GM12864 (cell line): ENCODE results near the gene CDKAL1.
"Not testable (repeated sequence)": the region's sequence is repeated elsewhere in the genome, so short reads cannot be mapped to it uniquely, and the experiment has no call there.

Source experiments
- DNase-seq: peaks from one replicate; pipeline ENCODE4 v3.0.0-alpha.2; 2011; ENCODE audit warnings: low read depth
- H3K4me3 ChIP-seq: 2 replicates; pipeline ENCODE4 v1.5.1; 2011; ENCODE audit warnings: mild to moderate bottlenecking, low read depth, low read length, control low read depth
- TF ChIP-seq, protein P1 (sequence below): IDR thresholded peaks from 2 replicates; pipeline ENCODE4 v1.5.1; 2011; ENCODE audit warnings: low read depth, mild to moderate bottlenecking, moderate library complexity, low read length, control low read depth, inconsistent platforms; ENCODE audit errors: missing control alignments

CDKAL1 gene

GRCh38 chr6:20746805-20747558, 212.7 kb downstream of the CDKAL1 start:
- no peak for DNase-seq
- TF ChIP-seq, protein P1, sequence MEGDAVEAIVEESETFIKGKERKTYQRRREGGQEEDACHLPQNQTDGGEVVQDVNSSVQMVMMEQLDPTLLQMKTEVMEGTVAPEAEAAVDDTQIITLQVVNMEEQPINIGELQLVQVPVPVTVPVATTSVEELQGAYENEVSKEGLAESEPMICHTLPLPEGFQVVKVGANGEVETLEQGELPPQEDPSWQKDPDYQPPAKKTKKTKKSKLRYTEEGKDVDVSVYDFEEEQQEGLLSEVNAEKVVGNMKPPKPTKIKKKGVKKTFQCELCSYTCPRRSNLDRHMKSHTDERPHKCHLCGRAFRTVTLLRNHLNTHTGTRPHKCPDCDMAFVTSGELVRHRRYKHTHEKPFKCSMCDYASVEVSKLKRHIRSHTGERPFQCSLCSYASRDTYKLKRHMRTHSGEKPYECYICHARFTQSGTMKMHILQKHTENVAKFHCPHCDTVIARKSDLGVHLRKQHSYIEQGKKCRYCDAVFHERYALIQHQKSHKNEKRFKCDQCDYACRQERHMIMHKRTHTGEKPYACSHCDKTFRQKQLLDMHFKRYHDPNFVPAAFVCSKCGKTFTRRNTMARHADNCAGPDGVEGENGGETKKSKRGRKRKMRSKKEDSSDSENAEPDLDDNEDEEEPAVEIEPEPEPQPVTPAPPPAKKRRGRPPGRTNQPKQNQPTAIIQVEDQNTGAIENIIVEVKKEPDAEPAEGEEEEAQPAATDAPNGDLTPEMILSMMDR, result no peak
- H3K4me3 ChIP-seq, result no peak overlapping the region

GRCh38 chr6:20747991-20748390, 213.7 kb downstream of the CDKAL1 start:
- TF ChIP-seq, protein P1, result no peak
- no peak for DNase-seq
- no peak overlapping the region for H3K4me3 ChIP-seq

- no peak for DNase-seq
- TF ChIP-seq, protein P1, result no peak
- H3K4me3 ChIP-seq, result no peak overlapping the region
These were observed 217.2 kb downstream of the CDKAL1 start for GRCh38 chr6:20751293-20751935.

DNA sequence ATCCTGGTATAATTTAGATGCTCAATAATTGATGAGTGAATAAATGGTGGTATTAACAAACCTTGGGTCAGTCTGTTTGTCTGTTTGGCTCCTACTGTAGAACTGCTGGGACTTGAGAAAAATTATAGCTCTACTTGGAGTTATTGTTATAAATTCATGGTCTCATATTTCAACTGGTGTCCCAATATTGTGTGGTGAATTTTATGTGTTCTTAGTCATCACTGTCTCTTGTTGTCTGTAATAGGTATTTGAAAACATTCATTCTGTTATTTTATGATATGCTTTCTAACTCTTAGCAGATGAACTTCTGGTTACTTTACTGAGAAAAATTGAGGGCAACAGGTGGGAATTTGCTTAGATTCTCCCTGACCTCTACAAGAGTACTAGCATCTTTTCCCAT, 221.4 kb downstream of the CDKAL1 start:
- TF ChIP-seq, protein P1, result no peak
- no peak overlapping the region for H3K4me3 ChIP-seq
- DNase-seq, result no peak

DNA sequence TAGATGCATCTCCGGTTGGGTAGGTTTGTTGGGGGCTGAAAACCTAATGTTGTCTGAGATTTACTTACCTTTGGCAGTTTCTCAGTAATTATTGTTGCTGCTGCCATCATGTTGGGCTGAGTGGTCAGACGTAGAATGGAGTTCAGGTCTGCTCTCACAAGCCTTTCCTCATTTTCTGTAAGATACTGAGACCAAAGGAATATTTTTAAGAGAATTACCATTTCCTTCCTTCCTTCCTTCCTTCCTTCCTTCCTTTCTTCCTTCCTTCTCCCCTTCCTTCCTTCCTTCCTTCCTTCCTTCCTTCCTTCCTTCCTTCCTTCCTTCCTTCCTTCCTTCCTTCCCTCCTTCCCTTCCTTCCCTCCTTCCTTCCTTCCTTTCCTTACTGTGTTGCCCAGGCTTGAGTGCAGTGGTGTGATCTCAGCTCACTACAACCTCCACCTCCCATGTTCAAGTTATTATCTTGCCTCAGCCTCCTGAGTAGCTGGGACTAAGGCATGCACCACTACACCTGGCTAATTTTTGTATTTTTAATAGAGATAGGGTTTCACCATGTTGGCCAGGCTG, 222.4 kb downstream of the CDKAL1 start:
- not testable (repeated sequence) for H3K4me3 ChIP-seq, DNase-seq

DNA sequence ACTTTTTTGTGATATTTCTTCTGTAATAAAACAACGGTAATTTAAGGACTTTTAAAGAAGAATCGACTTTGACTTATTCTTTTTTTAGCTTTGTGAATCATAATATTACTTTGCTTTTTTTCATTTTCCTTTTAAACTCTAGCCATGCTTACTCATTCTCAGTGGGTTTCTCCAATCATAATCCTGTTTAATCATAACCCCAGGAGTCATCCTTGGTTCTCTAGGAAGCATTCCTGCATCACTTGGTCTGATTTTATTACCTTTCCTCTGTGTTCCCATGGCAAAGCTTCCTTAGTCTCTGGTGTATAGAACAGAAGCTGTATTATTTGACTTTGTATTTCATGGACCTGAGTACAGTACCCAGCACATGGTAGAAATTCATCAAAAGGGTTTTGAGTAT, 223.5 kb downstream of the CDKAL1 start:
- TF ChIP-seq, protein P1, result no peak
- no peak overlapping the region for H3K4me3 ChIP-seq
- DNase-seq, result no peak

DNA sequence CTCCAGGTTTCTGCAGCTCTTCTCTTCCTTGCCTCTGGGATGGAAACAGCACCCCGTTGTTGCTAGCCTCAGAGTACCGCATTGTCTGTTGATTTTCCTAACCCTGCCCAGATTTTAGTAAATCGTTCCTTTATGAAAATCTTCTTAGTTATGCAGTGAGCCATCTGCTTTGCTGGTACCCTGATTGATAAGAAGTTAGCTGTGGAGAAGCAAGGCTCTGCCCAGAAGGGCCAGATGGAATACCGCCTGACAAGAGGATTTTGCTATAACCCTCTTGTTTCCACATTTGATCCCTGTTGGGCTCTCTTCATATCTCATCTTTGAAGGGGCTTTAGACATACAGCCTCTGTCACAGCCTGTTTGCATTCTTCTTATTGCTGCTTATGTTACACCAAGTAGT, 229.0 kb downstream of the CDKAL1 start:
- no peak for DNase-seq
- TF ChIP-seq, protein P1, result no peak
- no peak overlapping the region for H3K4me3 ChIP-seq
